HCT116 (cell line): ENCODE measurements around the gene PRKN. TPM values are rescaled to one million over a fixed set of nuclear protein-coding genes. Genes with fewer than 3 reads are reported as not detected.

Source experiments
- ATAC-seq: fragments of 200-7000 bp; cut with Tn5 transposase; 2 replicates; pipeline ENCODE4 v1.9.1; 2020; ENCODE audit warnings: mild to moderate bottlenecking, moderate library complexity
- BruUV-seq: library from RNA; stranded (reverse); fragments of 400-500 nt; replicated peaks from 2 replicates; lab custom pipeline; 2021; lab: Mats Ljungman, UMichigan
- CTCF ChIA-PET: fragments of 300-600 bp; sonication (Branson Sonifier 250); formaldehyde crosslinking; loops from one replicate; lab custom pipeline; 2021; ENCODE audit warnings: antibody characterized with exemption; lab: Charles Lee
- POLR2A ChIA-PET: fragments of 300-600, 350-600 bp; sonication (Branson Sonifier 250); formaldehyde crosslinking; loops from one replicate; lab custom pipeline; 2021; ENCODE audit warnings: antibody characterized with exemption; lab: Charles Lee
- RAD21 ChIA-PET, 2 experiments: fragments of 300-600 bp; sonication (Branson Sonifier 250); formaldehyde crosslinking; loops; one replicate each; lab custom pipeline; 2023; ENCODE audit warnings: low total read pairs in 2 of 2; ENCODE audit not compliant: uncharacterized antibody in 2 of 2, unreplicated experiment in 2 of 2, low non-redundant PET in 1 of 2; lab: Charles Lee
- DNase-seq: peaks from one replicate; pipeline ENCODE4 v3.0.0-alpha.2; 2010; ENCODE audit warnings: low read depth, low spot score
- H2AFZ ChIP-seq: fragments of 200-600 bp; shearing (Covaris generic), sonication (generic); 2 replicates; pipeline ENCODE4 v1.6.1; 2017; ENCODE audit warnings: low read depth, mixed run types, mixed read lengths, antibody characterized with exemption, low read length; ENCODE audit not compliant: poor library complexity, severe bottlenecking
- H3K27ac ChIP-seq: 2 replicates; pipeline ENCODE4 v1.5.1; 2012; ENCODE audit warnings: low read depth, low read length
- H3K27me3 ChIP-seq: fragments of 200-600 bp; sonication (generic); 2 replicates; pipeline ENCODE4 v1.6.1; 2016; ENCODE audit warnings: mixed run types, low read length, mixed read lengths; ENCODE audit not compliant: insufficient read depth
- H3K36me3 ChIP-seq, 2 experiments: fragments of 200-500 bp in 1 of 2; fragments of 200-600 bp in 1 of 2; sonication (Bioruptor generic) in 1 of 2; sonication (generic) in 1 of 2; 2 replicates each; pipeline versions ENCODE4 v1.5.1 to v1.6.1; 2014 to 2016; ENCODE audit warnings: low read length in 2 of 2, inconsistent platforms in 1 of 2, mixed read lengths in 1 of 2, mixed run types in 1 of 2; ENCODE audit not compliant: insufficient read depth in 2 of 2, control insufficient read depth in 1 of 2
- H3K4me1 ChIP-seq, 2 experiments: fragments of 200-600 bp in 1 of 2; sonication (generic) in 1 of 2; 2 replicates each; pipeline versions ENCODE4 v1.5.1 to v1.6.1; 2012 to 2017; ENCODE audit warnings: low read length in 2 of 2, inconsistent platforms in 1 of 2, mild to moderate bottlenecking in 1 of 2, mixed read lengths in 1 of 2, mixed run types in 1 of 2, moderate library complexity in 1 of 2; ENCODE audit not compliant: insufficient read depth in 2 of 2, control insufficient read depth in 1 of 2
- H3K4me2 ChIP-seq: fragments of 200-600 bp; sonication (generic); 2 replicates; pipeline ENCODE4 v1.6.1; 2017; ENCODE audit warnings: mixed run types, low read length, mixed read lengths
- H3K4me3 ChIP-seq, 2 experiments: fragments of 200-600 bp in 1 of 2; sonication (generic) in 1 of 2; replicated peaks in 1 of 2; 2 replicates each; pipeline ENCODE4 v1.5.1; 2011 to 2016; ENCODE audit warnings: low read length in 2 of 2, control low read depth in 1 of 2, low read depth in 1 of 2, mild to moderate bottlenecking in 1 of 2, mixed read lengths in 1 of 2, mixed run types in 1 of 2
- H3K79me2 ChIP-seq: fragments of 200-600 bp; sonication (generic); 2 replicates; pipeline ENCODE4 v1.6.1; 2017; ENCODE audit warnings: mild to moderate bottlenecking, mixed run types, low read length, moderate library complexity, mixed read lengths; ENCODE audit not compliant: insufficient read depth
- H3K9ac ChIP-seq: fragments of 200-600 bp; sonication (generic); 2 replicates; pipeline ENCODE4 v1.6.1; 2016; ENCODE audit warnings: low read length, mixed read lengths
- H3K9me2 ChIP-seq: fragments of 200-600 bp; sonication (generic), shearing (Covaris generic); 2 replicates; pipeline ENCODE4 v1.6.1; 2017; ENCODE audit warnings: mixed run types, mild to moderate bottlenecking, moderate library complexity; ENCODE audit not compliant: insufficient read depth
- H3K9me3 ChIP-seq, 2 experiments: fragments of 200-500 bp in 1 of 2; fragments of 200-600 bp in 1 of 2; sonication (Bioruptor generic) in 1 of 2; sonication (generic) in 1 of 2; 2 replicates each; pipeline ENCODE4 v1.6.1; 2014 to 2017; ENCODE audit warnings: low read length in 2 of 2, mixed read lengths in 2 of 2, inconsistent platforms in 1 of 2, low read depth in 1 of 2, mild to moderate bottlenecking in 1 of 2, mixed run types in 1 of 2, moderate library complexity in 1 of 2; ENCODE audit not compliant: control insufficient read depth in 1 of 2, insufficient read depth in 1 of 2
- H4K20me1 ChIP-seq: fragments of 200-600 bp; sonication (generic), shearing (Covaris generic); 2 replicates; pipeline ENCODE4 v1.6.1; 2017; ENCODE audit warnings: mixed run types, mild to moderate bottlenecking, moderate library complexity; ENCODE audit not compliant: insufficient read depth
- CBX3 ChIP-seq: IDR thresholded peaks from 2 replicates; pipeline ENCODE4 v1.6.1; 2012; ENCODE audit warnings: low read depth
- CEBPB ChIP-seq: IDR thresholded peaks from 2 replicates; pipeline ENCODE4 v1.6.1; 2012; ENCODE audit warnings: low read depth
- CTCF ChIP-seq, 3 experiments: fragments of 200-600 bp in 1 of 3; sonication (generic) in 1 of 3; IDR thresholded peaks in 2 of 3; conservative IDR thresholded peaks in 1 of 3; 2 replicates each; pipeline ENCODE4 v1.5.1; 2012 to 2017; ENCODE audit warnings: low read depth in 2 of 3, low read length in 2 of 3, antibody characterized with exemption in 1 of 3, borderline replicate concordance in 1 of 3, control low read depth in 1 of 3, mild to moderate bottlenecking in 1 of 3, mixed read lengths in 1 of 3, mixed run types in 1 of 3, moderate library complexity in 1 of 3; ENCODE audit not compliant: insufficient read depth in 1 of 3
- EZH2 ChIP-seq: fragments of 200-600 bp; sonication (generic); IDR thresholded peaks from 2 replicates; pipeline ENCODE4 v1.6.1; 2017; ENCODE audit warnings: antibody characterized with exemption, mixed run types
- EZH2phosphoT487 ChIP-seq: fragments of 200-600 bp; IDR thresholded peaks from 2 replicates; pipeline ENCODE4 v1.6.1; 2018; ENCODE audit warnings: antibody characterized with exemption, borderline replicate concordance
- FOSL1 ChIP-seq: IDR thresholded peaks from 2 replicates; pipeline ENCODE4 v1.6.1; 2012; ENCODE audit warnings: low read depth
- JUND ChIP-seq: IDR thresholded peaks from 2 replicates; pipeline ENCODE4 v1.6.1; 2012
- RAD21 ChIP-seq: IDR thresholded peaks from 2 replicates; pipeline ENCODE4 v1.6.1; 2012; ENCODE audit warnings: low read depth, mild to moderate bottlenecking
- SP1 ChIP-seq: IDR thresholded peaks from 2 replicates; pipeline ENCODE4 v1.6.1; 2012; ENCODE audit warnings: low read depth
- SRF ChIP-seq: IDR thresholded peaks from 2 replicates; pipeline ENCODE4 v1.6.1; 2012; ENCODE audit warnings: low read depth
- YY1 ChIP-seq: IDR thresholded peaks from 2 replicates; pipeline ENCODE4 v1.6.1; 2011; ENCODE audit warnings: low read length, low read depth, moderate library complexity, mild to moderate bottlenecking; ENCODE audit not compliant: insufficient replicate concordance; ENCODE audit errors: extremely low read depth
- ZBTB33 ChIP-seq: IDR thresholded peaks from 2 replicates; pipeline ENCODE4 v1.6.1; 2011; ENCODE audit warnings: mild to moderate bottlenecking, low read length, moderate library complexity; ENCODE audit not compliant: insufficient replicate concordance; ENCODE audit errors: extremely low read depth
- ZFX ChIP-seq: fragments of 450-650 bp; IDR thresholded peaks from 2 replicates; pipeline ENCODE4 v1.6.1; 2017
- intact Hi-C: fragments of 100-400 bp; cut with micrococcal nuclease; formaldehyde crosslinking; loops from 2 replicates; pipeline ENCODE4 v1.10.0; 2022
- total RNA-seq: library from RNA; stranded (reverse); gene quantifications from one replicate; pipeline ENCODE4 v1.2.1, GENCODE V29; 2021; ENCODE audit not compliant: unreplicated experiment

Gene PRKN
- total RNA-seq, 1 experiment from 2014 or later = 2.6 TPM

GRCh38 chr6:162251257-162251656, 476.3 kb downstream of the PRKN start:
- DNase-seq (peak; percentile 4), ATAC-seq (peak; percentile 65)
- RAD21 ChIA-PET = no interaction called here
- H3K4me3 ChIP-seq = no peak overlapping the region
- H3K4me2 ChIP-seq = no peak overlapping the region
- POLR2A ChIA-PET = no interaction called here
- no peaks in the 10 kb centered on the region for H3K27me3 ChIP-seq
- BruUV-seq = no TSS peak
- no peak overlapping the region for H2AFZ ChIP-seq
- H3K9me3 ChIP-seq = no peaks in the 10 kb centered on the region
- no peak overlapping the region for H3K27ac ChIP-seq
- H3K9ac ChIP-seq = no peak overlapping the region
- no peaks in the 10 kb centered on the region for H3K79me2 ChIP-seq
- no peaks in the 10 kb centered on the region for H3K9me2 ChIP-seq
- no peaks in the 10 kb centered on the region; a peak in 1 of 4 replicates for H3K36me3 ChIP-seq
- CTCF ChIA-PET = no interaction called here
- no peaks in the 10 kb centered on the region for H3K4me1 ChIP-seq
- TF ChIP-seq FOSL1 = no peak
- TF ChIP-seq CTCF (IDR thresholded peaks at IDR 0.05 in 2 of 3, conservative IDR thresholded peaks at IDR 0.05 in 1 of 3; ENCODE audit: borderline replicate concordance in 1 of 3, insufficient read depth in 1 of 3, low read depth in 2 of 3, low read length in 2 of 3) = peak; percentile 3 to 54 (median 51); a peak in 4 of 6 replicates
- TF ChIP-seq EZH2phosphoT487 = no peak
- peak; percentile 23; the same call in 1 of the 2 replicates for TF ChIP-seq RAD21
- no peak for TF ChIP-seq EZH2
- TF ChIP-seq JUND = no peak
- TF ChIP-seq CEBPB = no peak
- no peak for TF ChIP-seq ZBTB33
- TF ChIP-seq SP1 = no peak
- TF ChIP-seq YY1 = no peak
- TF ChIP-seq SRF = no peak
- no peak for TF ChIP-seq CBX3
- TF ChIP-seq ZFX = no peak
- intact Hi-C loops = no loop called here
- H4K20me1 ChIP-seq = no peaks in the 10 kb centered on the region
